SK-N-SH (cell line): Measurements from ENCODE around the gene B3GALNT2.

Experiments used
- CTCF ChIP-seq: fragments of 200-600 bp; sonication (generic); IDR thresholded peaks from 2 replicates; pipeline ENCODE4 v1.6.1; 2017; ENCODE audit warnings: antibody characterized with exemption, mild to moderate bottlenecking, moderate library complexity
- FOSL2 ChIP-seq: IDR thresholded peaks from 2 replicates; pipeline ENCODE4 v1.4.0; 2012; ENCODE audit warnings: low read depth, mild to moderate bottlenecking, moderate library complexity, borderline replicate concordance
- GATA2 ChIP-seq: sonication (generic); formaldehyde crosslinking; IDR thresholded peaks from 2 replicates; pipeline ENCODE4 v1.5.0; 2020; ENCODE audit warnings: mild to moderate bottlenecking, missing genetic modification reagents
- JUND ChIP-seq: IDR thresholded peaks from 2 replicates; pipeline ENCODE4 v1.4.0; 2012
- MXI1 ChIP-seq: IDR thresholded peaks from 2 replicates; pipeline ENCODE4 v1.6.1; 2012; ENCODE audit warnings: mild to moderate bottlenecking, low read depth, low read length, improper control_type of control experiment
- POLR2AphosphoS5 ChIP-seq: IDR thresholded peaks from 2 replicates; pipeline ENCODE4 v1.6.1; 2012; ENCODE audit warnings: low read depth, low read length
- RXRA ChIP-seq: IDR thresholded peaks from 2 replicates; pipeline ENCODE4 v1.4.0; 2012; ENCODE audit warnings: low read depth, mild to moderate bottlenecking, borderline replicate concordance

- TF ChIP-seq RXRA (no peak), CTCF (peak; percentile 38; the same call in 1 of the 2 replicates), POLR2AphosphoS5 (no peak), MXI1 (no peak), GATA2 (CRISPR knock-in tag) (no peak), FOSL2 (peak; percentile 55; the same call in 1 of the 2 replicates), JUND (no peak)
These were observed 35.3 kb downstream of the B3GALNT2 start for GRCh38 chr1:235468970-235469369.
